ENCODE measurements around the gene RBM42. TPM values are rescaled to one million over a fixed set of nuclear protein-coding genes. Genes with fewer than 3 reads are reported as not detected.
A peak's percentile ranks its signal among the peaks of the same experiment; 100 is the strongest.

Gene RBM42
- total and polyA plus RNA-seq, 9 of the 15 experiments (the other 6 are each of a cell fraction or from before 2014, with no cell fraction given) = 5.7 to 149 (median 32.4) TPM

GRCh38 chr19:35628565-35629331, at the start of gene RBM42 (continued):
- TF ChIP-seq CLOCK (CRISPR knock-in tag; IDR thresholded peaks at IDR 0.05; ENCODE audit: borderline replicate concordance) (no peak), ZNF561 (CRISPR knock-in tag; conservative IDR thresholded peaks at IDR 0.05) (no peak), ZKSCAN3 (CRISPR knock-in tag; IDR thresholded peaks at IDR 0.05) (no peak), CEBPB (tag; IDR thresholded peaks at IDR 0.05) (peak; percentile 43; the same call in 1 of the 2 replicates), PRPF4 (IDR thresholded peaks at IDR 0.05; ENCODE audit: insufficient read depth, low read depth, low read length, poor library complexity, severe bottlenecking) (no peak), TCF7 (IDR thresholded peaks at IDR 0.05; ENCODE audit: borderline replicate concordance) (0 out of 2 replicates have a peak, but pooled peaks have one; percentile 71), NELFE (IDR thresholded peaks at IDR 0.05; ENCODE audit: insufficient read depth, insufficient read length) (no peak), ZEB2 (IDR thresholded peaks at IDR 0.05) (no peak), KLF13 (tag; IDR thresholded peaks at IDR 0.05; ENCODE audit: borderline replicate concordance, low read depth) (no peak), KAT7 (CRISPR knock-in tag; IDR thresholded peaks at IDR 0.05; ENCODE audit: borderline replicate concordance) (no peak), ATF6 (CRISPR knock-in tag; IDR thresholded peaks at IDR 0.05) (no peak), ZNF668 (CRISPR knock-in tag; IDR thresholded peaks at IDR 0.05) (no peak), ZNF263 (CRISPR knock-in tag; IDR thresholded peaks at IDR 0.05; ENCODE audit: borderline replicate concordance) (peak; percentile 98), GABPB1 (CRISPR knock-in tag; IDR thresholded peaks at IDR 0.05) (peak; percentile 70), ZFX (CRISPR knock-in tag; IDR thresholded peaks at IDR 0.05) (peak; percentile 96), KDM2B (CRISPR knock-in tag; IDR thresholded peaks at IDR 0.05) (0 out of 2 replicates have a peak, but pooled peaks have one; percentile 54), ZNF551 (CRISPR knock-in tag; IDR thresholded peaks at IDR 0.05) (no peak), RNF2 (IDR thresholded peaks at IDR 0.05) (peak; percentile 72), DMBX1 (CRISPR knock-in tag; IDR thresholded peaks at IDR 0.05; ENCODE audit: borderline replicate concordance) (no peak), ZNF589 (CRISPR knock-in tag; IDR thresholded peaks at IDR 0.05; ENCODE audit: low read depth) (0 out of 2 replicates have a peak, but pooled peaks have one; percentile 59)
- TF ChIP-seq, protein P1, sequence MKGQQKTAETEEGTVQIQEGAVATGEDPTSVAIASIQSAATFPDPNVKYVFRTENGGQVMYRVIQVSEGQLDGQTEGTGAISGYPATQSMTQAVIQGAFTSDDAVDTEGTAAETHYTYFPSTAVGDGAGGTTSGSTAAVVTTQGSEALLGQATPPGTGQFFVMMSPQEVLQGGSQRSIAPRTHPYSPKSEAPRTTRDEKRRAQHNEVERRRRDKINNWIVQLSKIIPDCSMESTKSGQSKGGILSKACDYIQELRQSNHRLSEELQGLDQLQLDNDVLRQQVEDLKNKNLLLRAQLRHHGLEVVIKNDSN (CRISPR knock-in tag; IDR thresholded peaks at IDR 0.05) = peak; percentile 12; the same call in 1 of the 2 replicates

Measured in K562 (cell line).